Parathyroid adenoma (tissue), 2 donors: Measurements from ENCODE around the gene COL26A1.
"Not testable (repeated sequence)": the region's sequence is repeated elsewhere in the genome, so short reads cannot be mapped to it uniquely, and the experiment has no call there.

Experiments
- H2AFZ ChIP-seq: fragments of 300-600 bp; sonication (generic); one replicate; pipeline ENCODE4 v1.7.0; 2017; ENCODE audit warnings: antibody characterized with exemption, mild to moderate bottlenecking
- H3K27ac ChIP-seq: fragments of 300-600 bp; sonication (generic); one replicate; pipeline ENCODE4 v1.7.0; 2017
- H3K27me3 ChIP-seq: fragments of 300-600 bp; sonication (generic); one replicate; pipeline ENCODE4 v1.7.0; 2017; ENCODE audit warnings: low read length; ENCODE audit not compliant: control insufficient read depth, insufficient read depth
- H3K36me3 ChIP-seq: fragments of 300-600 bp; sonication (generic); one replicate; pipeline ENCODE4 v1.7.0; 2017; ENCODE audit warnings: low read length; ENCODE audit not compliant: control insufficient read depth, insufficient read depth
- H3K4me1 ChIP-seq: fragments of 300-600 bp; sonication (generic); one replicate; pipeline ENCODE4 v1.7.0; 2017; ENCODE audit warnings: control low read depth
- H3K4me2 ChIP-seq: fragments of 300-600 bp; sonication (generic); one replicate; pipeline ENCODE4 v1.7.0; 2017; ENCODE audit warnings: low read length
- H3K4me3 ChIP-seq: fragments of 300-600 bp; sonication (generic); one replicate; pipeline ENCODE4 v1.7.0; 2017; ENCODE audit warnings: low read depth, low read length
- H3K79me2 ChIP-seq: fragments of 300-600 bp; sonication (generic); one replicate; pipeline ENCODE4 v1.7.0; 2017; ENCODE audit warnings: control low read depth
- H3K9ac ChIP-seq: fragments of 300-600 bp; sonication (generic); one replicate; pipeline ENCODE4 v1.7.0; 2017; ENCODE audit warnings: mild to moderate bottlenecking
- H3K9me3 ChIP-seq: fragments of 300-600 bp; sonication (generic); one replicate; pipeline ENCODE4 v1.7.0; 2017; ENCODE audit warnings: low read length; ENCODE audit not compliant: control insufficient read depth
- CTCF ChIP-seq: fragments of 300-600 bp; sonication (generic); IDR thresholded peaks from one replicate; pipeline ENCODE4 v1.7.0; 2017; ENCODE audit warnings: antibody characterized with exemption, mild to moderate bottlenecking
- donor health status: primary hyperparathyroidism.

Gene COL26A1

GRCh38 chr7:101559586-101559985, 196.9 kb downstream of the COL26A1 start:
- TF ChIP-seq CTCF: no peak
- Histone ChIP-seq H3K4me2 (no peak overlapping the region), H2AFZ (no peak overlapping the region), H3K27ac (no peak overlapping the region), H3K4me3 (no peak overlapping the region), H3K4me1 (no peaks in the 10 kb centered on the region), H3K36me3 (no peaks in the 10 kb centered on the region), H3K27me3 (no peaks in the 10 kb centered on the region), H3K9me3 (no peaks in the 10 kb centered on the region), H3K9ac (no peak overlapping the region), H3K79me2 (no peaks in the 10 kb centered on the region)

GRCh38 chr7:101560021-101560420, 197.3 kb downstream of the COL26A1 start:
- not testable (repeated sequence) for H3K27me3 ChIP-seq, H3K36me3 ChIP-seq, H3K4me1 ChIP-seq, H3K4me3 ChIP-seq, H3K9me3 ChIP-seq, H3K27ac ChIP-seq, H3K9ac ChIP-seq, H3K4me2 ChIP-seq, H3K79me2 ChIP-seq, H2AFZ ChIP-seq

- Histone ChIP-seq H3K9ac (no peak overlapping the region), H3K79me2 (no peaks in the 10 kb centered on the region), H3K36me3 (no peaks in the 10 kb centered on the region), H3K4me1 (no peaks in the 10 kb centered on the region), H3K4me3 (no peak overlapping the region), H3K4me2 (no peak overlapping the region), H3K27ac (no peak overlapping the region), H2AFZ (no peak overlapping the region), H3K9me3 (no peaks in the 10 kb centered on the region), H3K27me3 (no peaks in the 10 kb centered on the region)
- no peak for TF ChIP-seq CTCF
Observed at GRCh38 chr7:101560856-101561255, 198.2 kb downstream of the COL26A1 start.

GRCh38 chr7:101561293-101561692, 198.6 kb downstream of the COL26A1 start:
- H3K79me2 ChIP-seq, H2AFZ ChIP-seq, H3K4me1 ChIP-seq, H3K9ac ChIP-seq, H3K4me3 ChIP-seq, H3K36me3 ChIP-seq, H3K9me3 ChIP-seq, H3K4me2 ChIP-seq, H3K27ac ChIP-seq, H3K27me3 ChIP-seq: not testable (repeated sequence)

GRCh38 chr7:101562531-101563197, 200.0 kb downstream of the COL26A1 start:
- no peaks in the 10 kb centered on the region for H3K4me1 ChIP-seq
- H3K79me2 ChIP-seq: no peaks in the 10 kb centered on the region
- TF ChIP-seq CTCF: no peak

More at GRCh38 chr7:101562531-101563197, 200.0 kb downstream of the COL26A1 start:
- Histone ChIP-seq H3K4me2 (no peak overlapping the region), H3K27me3 (no peaks in the 10 kb centered on the region), H2AFZ (no peak overlapping the region), H3K36me3 (no peaks in the 10 kb centered on the region), H3K4me3 (no peak overlapping the region), H3K9me3 (no peaks in the 10 kb centered on the region), H3K27ac (no peak overlapping the region), H3K9ac (no peak overlapping the region)
